HG02763 (cell line): Measurements from ENCODE around the gene SH3BGRL2.

Experiments
- ATAC-seq: cut with Tn5 transposase; IDR thresholded peaks from one replicate; pipeline ENCODE4 v1.9.1; 2021; ENCODE audit warnings: mild to moderate bottlenecking, moderate library complexity; ENCODE audit not compliant: unreplicated experiment

Gene SH3BGRL2

GRCh38 chr6:79694623-79695343 lies 63.7 kb downstream of the SH3BGRL2 start:
- ATAC-seq = no peak

GRCh38 chr6:79697430-79697829 lies 66.3 kb downstream of the SH3BGRL2 start:
- no peak for ATAC-seq

GRCh38 chr6:79699606-79700005 lies 68.5 kb downstream of the SH3BGRL2 start:
- ATAC-seq = no peak

GRCh38 chr6:79702691-79703090 lies 71.6 kb downstream of the SH3BGRL2 start:
- ATAC-seq = no peak

- no peak for ATAC-seq
Observed at GRCh38 chr6:79704200-79704599, 73.1 kb downstream of the SH3BGRL2 start.

- no peak for ATAC-seq
Observed at GRCh38 chr6:79705456-79705995, 74.4 kb downstream of the SH3BGRL2 start.

GRCh38 chr6:79706527-79706926 lies 75.4 kb downstream of the SH3BGRL2 start:
- no peak for ATAC-seq

GRCh38 chr6:79707621-79708020 lies 76.5 kb downstream of the SH3BGRL2 start:
- ATAC-seq = no peak

- no peak for ATAC-seq
Observed at GRCh38 chr6:79708095-79708791, 77.1 kb downstream of the SH3BGRL2 start.

GRCh38 chr6:79710127-79710526 lies 79.0 kb downstream of the SH3BGRL2 start:
- no peak for ATAC-seq

- ATAC-seq = no peak
Observed at GRCh38 chr6:79711167-79711566, 80.0 kb downstream of the SH3BGRL2 start.

GRCh38 chr6:79712144-79712543 lies 81.0 kb downstream of the SH3BGRL2 start:
- no peak for ATAC-seq

- no peak for ATAC-seq
Observed at GRCh38 chr6:79712616-79713135, 81.5 kb downstream of the SH3BGRL2 start.

- ATAC-seq = peak; percentile 64
Observed at GRCh38 chr6:79713701-79714322, 82.7 kb downstream of the SH3BGRL2 start.

- ATAC-seq = no peak
Observed at GRCh38 chr6:79717989-79718388, 86.9 kb downstream of the SH3BGRL2 start.

GRCh38 chr6:79718509-79719247 lies 87.5 kb downstream of the SH3BGRL2 start:
- ATAC-seq = no peak

- ATAC-seq = no peak
Observed at GRCh38 chr6:79719248-79719960, 88.3 kb downstream of the SH3BGRL2 start.

- ATAC-seq = no peak
Observed at GRCh38 chr6:79724816-79725215, 93.7 kb downstream of the SH3BGRL2 start.

GRCh38 chr6:79731471-79731870 lies 100.3 kb downstream of the SH3BGRL2 start:
- no peak for ATAC-seq

- no peak for ATAC-seq
Observed at GRCh38 chr6:79733388-79733787, 102.3 kb downstream of the SH3BGRL2 start.
